ENCODE data around the gene TCHP. TPM values are rescaled to one million over a fixed set of nuclear protein-coding genes. Genes with fewer than 3 reads are reported as not detected.

Gene TCHP
- total RNA-seq, 2 experiments from 2014 or later: 25.6 to 27.0 TPM

GRCh38 chr12:109950625-109951024 lies 50.6 kb downstream of the TCHP start:
- ChIA-PET CTCF (no interaction called here), POLR2A (interaction anchor here (0.5 to 0.6 kb wide), 2 partner anchors 10 to 197 kb away, joined by 3 read pairs; no protein-coding TSS in a partner anchor)

- ChIA-PET POLR2A (interaction anchor here (0.5 kb wide), 1 partner anchor 10 kb away, joined by 3 read pairs; no protein-coding TSS in a partner anchor), CTCF (no interaction called here)
Measured at GRCh38 chr12:109951136-109951535, 51.1 kb downstream of the TCHP start.

DNA sequence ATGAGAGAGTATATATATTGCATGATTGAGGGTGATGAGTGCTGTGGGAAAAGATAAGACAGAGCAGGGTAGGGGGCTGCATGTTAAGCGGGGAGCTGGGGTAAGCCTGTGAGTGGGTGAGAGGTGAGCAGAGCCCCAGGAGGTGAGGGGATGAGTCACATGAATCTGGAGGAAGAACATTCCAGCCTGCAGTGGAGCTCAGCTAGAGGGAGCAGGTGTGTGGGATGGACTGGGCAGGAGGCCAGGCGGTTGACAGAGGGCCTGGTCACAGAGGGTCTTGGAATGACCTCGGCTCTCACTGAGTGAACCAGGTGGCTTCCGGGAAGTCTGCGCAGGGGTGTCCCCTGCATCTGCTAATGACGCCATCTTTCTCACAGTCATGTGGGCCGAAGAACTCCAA lies 51.7 kb downstream of the TCHP start:
- CTCF ChIA-PET: no interaction called here
- POLR2A ChIA-PET: no interaction called here

- CTCF ChIA-PET: no interaction called here
- POLR2A ChIA-PET: interaction anchor here (0.5 kb wide), 1 partner anchor 12 kb away, joined by 3 read pairs; no protein-coding TSS in a partner anchor
Measured at GRCh38 chr12:109952160-109952858, 52.2 kb downstream of the TCHP start.

DNA sequence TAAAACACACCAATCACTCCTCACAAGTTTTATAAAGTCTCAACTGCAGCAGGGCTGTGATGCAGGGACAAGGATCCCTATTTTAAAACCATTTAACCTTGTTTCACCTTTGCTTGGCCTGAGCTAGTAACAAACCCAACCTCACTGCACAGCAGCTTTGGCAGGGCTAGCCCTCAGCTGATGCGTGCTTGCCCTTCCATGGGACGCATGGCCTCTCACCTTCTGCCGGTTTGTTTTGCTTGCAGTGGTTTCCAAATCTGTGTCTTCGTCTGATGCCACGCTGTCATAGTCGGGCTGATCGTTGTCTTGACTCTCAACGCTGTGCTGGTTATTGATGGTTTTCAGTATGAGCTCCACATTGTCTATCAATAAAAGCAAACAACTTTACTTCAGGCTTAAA lies 52.8 kb downstream of the TCHP start:
- POLR2A ChIA-PET: no interaction called here
- CTCF ChIA-PET: no interaction called here

DNA sequence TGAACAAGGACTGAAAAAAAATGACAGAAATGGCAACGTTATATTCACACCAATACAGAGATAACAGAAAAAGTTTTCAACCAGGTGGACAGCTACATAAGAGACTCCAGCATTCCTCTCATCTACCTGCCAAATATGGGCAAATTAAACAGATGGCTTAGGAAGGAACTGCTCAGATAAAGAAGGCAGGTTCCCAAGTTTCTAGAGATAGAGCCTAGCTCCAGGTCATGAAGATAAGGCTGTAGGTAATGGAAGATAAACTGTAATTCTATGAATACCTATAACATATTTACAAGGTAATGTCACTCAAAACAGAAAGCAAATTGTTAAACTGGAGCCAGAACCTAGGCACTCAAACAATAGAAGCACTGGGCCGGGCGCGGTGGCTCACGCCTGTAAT lies 53.6 kb downstream of the TCHP start:
- ChIA-PET POLR2A (no interaction called here), CTCF (no interaction called here)

- ChIA-PET POLR2A (no interaction called here), CTCF (no interaction called here)
Measured at GRCh38 chr12:109958374-109958773, 58.3 kb downstream of the TCHP start.

GRCh38 chr12:109959411-109960093 lies 59.5 kb downstream of the TCHP start:
- ChIA-PET POLR2A (no interaction called here), CTCF (no interaction called here)

GRCh38 chr12:109961201-109961600 lies 61.1 kb downstream of the TCHP start:
- ChIA-PET POLR2A (no interaction called here), CTCF (no interaction called here)

DNA sequence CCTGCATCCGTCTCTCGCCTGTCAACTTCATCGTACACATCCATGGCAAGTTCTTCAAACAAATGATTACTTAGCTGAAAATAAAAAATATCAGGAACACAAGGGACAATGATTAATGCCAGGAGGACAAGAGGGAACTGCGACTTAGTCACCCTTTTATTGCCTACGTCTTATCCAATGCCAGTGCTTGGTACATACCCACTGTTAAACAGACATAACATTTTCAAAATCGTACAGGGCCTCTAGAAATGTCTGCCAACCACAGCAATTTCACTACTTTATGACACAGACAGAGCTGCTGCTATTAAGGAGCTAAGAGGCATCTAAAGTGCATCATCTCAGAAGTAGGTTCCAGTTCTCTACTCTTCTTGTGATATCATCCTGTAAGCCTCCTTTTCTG lies 61.5 kb downstream of the TCHP start:
- POLR2A ChIA-PET: no interaction called here
- CTCF ChIA-PET: no interaction called here

DNA sequence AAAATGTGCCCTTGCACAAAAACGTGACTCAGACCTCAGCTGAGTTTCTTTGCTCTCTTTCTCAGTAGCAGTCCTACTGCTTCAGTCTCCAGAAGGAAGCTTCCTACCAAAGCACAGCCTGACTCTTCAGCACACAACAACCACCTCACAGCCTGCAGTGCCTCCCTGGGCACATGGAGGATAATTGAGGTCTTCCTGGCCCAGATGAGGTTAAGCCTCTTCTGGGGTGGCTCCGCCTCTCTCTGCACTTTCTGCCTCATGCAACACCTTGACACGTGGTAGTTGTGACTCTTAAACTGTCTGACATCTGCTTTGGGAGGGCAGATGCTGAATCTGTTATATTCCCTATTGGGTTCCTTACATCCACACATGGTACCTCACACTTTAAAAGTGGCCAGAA lies 62.3 kb downstream of the TCHP start:
- POLR2A ChIA-PET: no interaction called here
- CTCF ChIA-PET: no interaction called here

DNA sequence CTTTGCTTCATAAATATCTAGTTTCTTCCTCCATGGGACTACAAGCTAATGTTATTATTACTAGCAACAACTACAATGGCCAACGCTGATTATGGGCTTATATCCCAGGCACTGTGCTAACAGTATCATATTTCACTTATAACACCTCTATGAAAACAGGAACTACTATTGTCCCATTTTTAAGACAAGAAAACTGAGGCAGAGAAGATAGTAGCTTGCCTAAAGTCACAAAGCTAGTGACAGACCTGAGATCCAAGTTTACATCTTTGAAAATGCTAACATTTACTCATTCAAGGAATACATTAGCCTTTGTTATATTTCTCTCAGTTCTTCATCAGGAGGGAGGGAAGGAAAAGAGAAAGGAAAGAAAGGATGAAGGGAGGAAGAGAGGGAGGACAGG lies 63.3 kb downstream of the TCHP start:
- ChIA-PET CTCF (interaction anchor here (0.6 to 1.2 kb wide), 2 partner anchors 158 to 809 kb away, joined by 3 read pairs; no protein-coding TSS in a partner anchor), POLR2A (no interaction called here)

- CTCF ChIA-PET: interaction anchor here (1.2 kb wide), 1 partner anchor 158 kb away, joined by 3 read pairs; no protein-coding TSS in a partner anchor
- POLR2A ChIA-PET: no interaction called here
Measured at GRCh38 chr12:109963743-109964429, 63.8 kb downstream of the TCHP start.

GRCh38 chr12:109966546-109966945 lies 66.5 kb downstream of the TCHP start:
- CTCF ChIA-PET: no interaction called here
- POLR2A ChIA-PET: no interaction called here

- ChIA-PET POLR2A (interaction anchor here (0.5 kb wide), 1 partner anchor 466 kb away, joined by 4 read pairs; no protein-coding TSS in a partner anchor), CTCF (interaction anchor here (0.6 kb wide), 1 partner anchor 9 kb away, joined by 3 read pairs; no protein-coding TSS in a partner anchor)
Measured at GRCh38 chr12:109967383-109968031, 67.4 kb downstream of the TCHP start.

Other genes starting within 250 kb of the TCHP start
- 1 to 10 TPM; 2.1 to 2.5 TPM for gene FAM222A, start 186.4 kb upstream of the TCHP start, total RNA-seq
- gene TRPV4, start 66.9 kb upstream of the TCHP start, total RNA-seq: not detected
- gene GLTP, start 19.7 kb upstream of the TCHP start, total RNA-seq: 10 to 100 TPM; 36.9 to 37.4 TPM
- gene GIT2, start 96.1 kb downstream of the TCHP start, total RNA-seq: 10 to 100 TPM; 48.3 to 49.2 TPM
- 10 to 100 TPM; 30.4 to 32.1 TPM for gene ANKRD13A, start 99.2 kb downstream of the TCHP start, total RNA-seq
- 10 to 100 TPM; 10.6 to 11.7 TPM for gene C12orf76, start 148.2 kb downstream of the TCHP start, total RNA-seq
- gene IFT81, start 224.1 kb downstream of the TCHP start, total RNA-seq: 1 to 10 TPM; 3.1 to 4.3 TPM